ENCODE data around the gene CLDN7.

GRCh38 chr17:7241090-7241733, 21.1 kb downstream of the CLDN7 start:
- no peak for TF ChIP-seq CTCF (conservative IDR thresholded peaks at IDR 0.05; ENCODE audit: low read length)
- TF ChIP-seq EZH2phosphoT487 (IDR thresholded peaks at IDR 0.05; ENCODE audit: borderline replicate concordance, low read depth, low read length), result no peak
